ENCODE results near the gene AP4B1.

The AP4B1 gene

DNA sequence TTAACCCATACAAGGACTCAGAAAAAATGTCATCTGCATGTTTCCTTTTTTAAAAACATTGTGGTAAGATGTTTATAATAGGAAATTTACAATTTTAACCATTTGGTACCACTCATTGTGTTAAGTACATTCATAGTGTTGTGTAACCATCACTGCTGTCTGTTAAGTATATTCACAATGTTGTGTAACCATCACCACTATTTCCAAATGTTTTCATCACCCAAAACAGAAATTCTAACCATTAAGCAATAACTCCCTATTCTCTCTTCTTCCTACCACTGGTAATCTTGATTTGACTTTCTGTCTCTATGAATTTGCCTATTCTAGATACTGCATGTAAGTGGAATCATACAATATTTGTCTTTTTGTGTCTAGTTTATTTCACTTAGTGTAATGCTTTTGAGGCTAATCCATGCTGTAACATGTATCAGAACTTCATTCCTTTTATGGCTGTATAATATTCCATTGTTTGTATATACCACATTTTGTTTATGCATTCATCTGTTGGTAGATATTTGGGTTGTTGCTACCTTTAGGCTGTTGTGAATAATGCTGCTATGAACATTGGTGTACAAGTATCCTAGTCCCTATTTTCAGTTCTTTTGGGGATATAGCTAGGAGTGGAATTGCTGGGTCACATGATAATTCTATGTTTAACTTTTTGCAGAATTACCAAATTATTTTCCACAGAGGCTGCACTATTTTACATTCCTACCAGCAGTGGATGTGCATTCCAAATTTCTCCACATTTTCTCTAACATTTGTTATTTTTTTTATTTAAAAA is 38.6 kb upstream of the AP4B1 start:
- Histone ChIP-seq H3K9me3 (ENCODE audit: insufficient read depth, low read length) (no peaks in the 10 kb centered on the region), H3K9ac (ENCODE audit: low read length) (no peak overlapping the region), H4K20me1 (ENCODE audit: insufficient read depth, low read length) (peaks cover 13% of the 10 kb centered on the region; the same call in 1 of the 2 replicates), H3K27me3 (ENCODE audit: low read depth, low read length) (no peaks in the 10 kb centered on the region), H3K79me2 (ENCODE audit: low read length) (peaks cover 46% of the 10 kb centered on the region), H3K27ac (ENCODE audit: low read length) (no peak overlapping the region), H3K4me1 (ENCODE audit: low read length) (no peaks in the 10 kb centered on the region), H3K4me2 (ENCODE audit: low read length) (no peak overlapping the region), H3K4me3 (ENCODE audit: low read length) (no peak overlapping the region), H2AFZ (ENCODE audit: low read depth, low read length) (no peak overlapping the region), H3K36me3 (replicated peaks; ENCODE audit: low read depth, low read length) (peaks cover 14% of the 10 kb centered on the region)
- TF ChIP-seq EZH2phosphoT487 (IDR thresholded peaks at IDR 0.05; ENCODE audit: low read depth), result no peak
- TF ChIP-seq, protein P1, sequence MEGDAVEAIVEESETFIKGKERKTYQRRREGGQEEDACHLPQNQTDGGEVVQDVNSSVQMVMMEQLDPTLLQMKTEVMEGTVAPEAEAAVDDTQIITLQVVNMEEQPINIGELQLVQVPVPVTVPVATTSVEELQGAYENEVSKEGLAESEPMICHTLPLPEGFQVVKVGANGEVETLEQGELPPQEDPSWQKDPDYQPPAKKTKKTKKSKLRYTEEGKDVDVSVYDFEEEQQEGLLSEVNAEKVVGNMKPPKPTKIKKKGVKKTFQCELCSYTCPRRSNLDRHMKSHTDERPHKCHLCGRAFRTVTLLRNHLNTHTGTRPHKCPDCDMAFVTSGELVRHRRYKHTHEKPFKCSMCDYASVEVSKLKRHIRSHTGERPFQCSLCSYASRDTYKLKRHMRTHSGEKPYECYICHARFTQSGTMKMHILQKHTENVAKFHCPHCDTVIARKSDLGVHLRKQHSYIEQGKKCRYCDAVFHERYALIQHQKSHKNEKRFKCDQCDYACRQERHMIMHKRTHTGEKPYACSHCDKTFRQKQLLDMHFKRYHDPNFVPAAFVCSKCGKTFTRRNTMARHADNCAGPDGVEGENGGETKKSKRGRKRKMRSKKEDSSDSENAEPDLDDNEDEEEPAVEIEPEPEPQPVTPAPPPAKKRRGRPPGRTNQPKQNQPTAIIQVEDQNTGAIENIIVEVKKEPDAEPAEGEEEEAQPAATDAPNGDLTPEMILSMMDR (IDR thresholded peaks at IDR 0.05; ENCODE audit: low read depth, low read length), result no peak

DNA sequence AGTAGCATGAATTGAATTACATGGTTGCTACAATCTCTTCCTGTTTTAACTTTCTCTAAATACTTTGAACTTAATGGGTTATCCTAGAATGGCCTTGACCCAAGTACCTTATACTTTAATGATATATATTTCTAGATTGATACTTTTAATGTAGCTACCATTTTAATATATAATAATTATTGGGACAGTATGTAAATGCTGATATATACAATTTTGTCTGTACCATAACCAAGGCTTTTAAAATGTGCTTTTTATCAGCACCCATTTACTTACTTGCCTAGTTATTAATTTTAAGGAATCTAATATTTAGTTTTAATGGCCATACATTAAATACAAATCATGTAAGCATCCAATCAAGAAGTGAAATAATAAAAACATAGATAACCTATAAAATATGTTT is 37.9 kb upstream of the AP4B1 start:
- no peak for TF ChIP-seq EZH2phosphoT487 (IDR thresholded peaks at IDR 0.05; ENCODE audit: low read depth)
- TF ChIP-seq, protein P1 (IDR thresholded peaks at IDR 0.05; ENCODE audit: low read depth, low read length), result no peak
- H3K27ac ChIP-seq (ENCODE audit: low read length), result no peak overlapping the region
- no peak overlapping the region for H3K9ac ChIP-seq (ENCODE audit: low read length)
- H3K4me2 ChIP-seq (ENCODE audit: low read length), result no peak overlapping the region
- peaks cover 13% of the 10 kb centered on the region; the same call in 1 of the 2 replicates for H4K20me1 ChIP-seq (ENCODE audit: insufficient read depth, low read length)
- H3K4me3 ChIP-seq (ENCODE audit: low read length), result no peak overlapping the region
- no peaks in the 10 kb centered on the region for H3K4me1 ChIP-seq (ENCODE audit: low read length)
- H2AFZ ChIP-seq (ENCODE audit: low read depth, low read length), result no peak overlapping the region
- no peaks in the 10 kb centered on the region for H3K27me3 ChIP-seq (ENCODE audit: low read depth, low read length)
- H3K36me3 ChIP-seq (replicated peaks; ENCODE audit: low read depth, low read length), result peaks cover 14% of the 10 kb centered on the region
- peaks cover 53% of the 10 kb centered on the region for H3K79me2 ChIP-seq (ENCODE audit: low read length)
- H3K9me3 ChIP-seq (ENCODE audit: insufficient read depth, low read length), result no peaks in the 10 kb centered on the region

DNA sequence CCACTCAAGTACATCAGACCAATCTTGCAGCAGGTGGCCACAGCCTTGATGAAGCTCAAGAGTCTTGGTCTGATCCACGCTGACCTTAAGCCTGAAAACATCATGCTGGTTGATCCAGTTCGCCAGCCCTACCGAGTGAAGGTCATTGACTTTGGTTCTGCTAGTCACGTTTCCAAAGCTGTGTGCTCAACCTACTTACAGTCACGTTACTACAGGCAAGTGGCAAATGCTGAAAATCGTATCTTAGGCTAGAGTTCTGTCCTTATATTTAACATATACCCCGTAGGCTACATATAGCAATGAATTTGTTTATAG is 36.6 kb upstream of the AP4B1 start:
- Histone ChIP-seq H3K27me3 (ENCODE audit: low read depth, low read length) (no peaks in the 10 kb centered on the region), H4K20me1 (ENCODE audit: insufficient read depth, low read length) (peaks cover 6% of the 10 kb centered on the region), H3K4me1 (ENCODE audit: low read length) (no peaks in the 10 kb centered on the region), H3K36me3 (replicated peaks; ENCODE audit: low read depth, low read length) (peaks cover 14% of the 10 kb centered on the region), H3K79me2 (ENCODE audit: low read length) (peaks cover 53% of the 10 kb centered on the region), H2AFZ (ENCODE audit: low read depth, low read length) (no peak overlapping the region), H3K4me2 (ENCODE audit: low read length) (no peak overlapping the region), H3K9ac (ENCODE audit: low read length) (no peak overlapping the region), H3K27ac (ENCODE audit: low read length) (no peak overlapping the region), H3K4me3 (ENCODE audit: low read length) (no peak overlapping the region), H3K9me3 (ENCODE audit: insufficient read depth, low read length) (no peaks in the 10 kb centered on the region)
- TF ChIP-seq, protein P1 (IDR thresholded peaks at IDR 0.05; ENCODE audit: low read depth, low read length), result no peak
- TF ChIP-seq EZH2phosphoT487 (IDR thresholded peaks at IDR 0.05; ENCODE audit: low read depth), result no peak

DNA sequence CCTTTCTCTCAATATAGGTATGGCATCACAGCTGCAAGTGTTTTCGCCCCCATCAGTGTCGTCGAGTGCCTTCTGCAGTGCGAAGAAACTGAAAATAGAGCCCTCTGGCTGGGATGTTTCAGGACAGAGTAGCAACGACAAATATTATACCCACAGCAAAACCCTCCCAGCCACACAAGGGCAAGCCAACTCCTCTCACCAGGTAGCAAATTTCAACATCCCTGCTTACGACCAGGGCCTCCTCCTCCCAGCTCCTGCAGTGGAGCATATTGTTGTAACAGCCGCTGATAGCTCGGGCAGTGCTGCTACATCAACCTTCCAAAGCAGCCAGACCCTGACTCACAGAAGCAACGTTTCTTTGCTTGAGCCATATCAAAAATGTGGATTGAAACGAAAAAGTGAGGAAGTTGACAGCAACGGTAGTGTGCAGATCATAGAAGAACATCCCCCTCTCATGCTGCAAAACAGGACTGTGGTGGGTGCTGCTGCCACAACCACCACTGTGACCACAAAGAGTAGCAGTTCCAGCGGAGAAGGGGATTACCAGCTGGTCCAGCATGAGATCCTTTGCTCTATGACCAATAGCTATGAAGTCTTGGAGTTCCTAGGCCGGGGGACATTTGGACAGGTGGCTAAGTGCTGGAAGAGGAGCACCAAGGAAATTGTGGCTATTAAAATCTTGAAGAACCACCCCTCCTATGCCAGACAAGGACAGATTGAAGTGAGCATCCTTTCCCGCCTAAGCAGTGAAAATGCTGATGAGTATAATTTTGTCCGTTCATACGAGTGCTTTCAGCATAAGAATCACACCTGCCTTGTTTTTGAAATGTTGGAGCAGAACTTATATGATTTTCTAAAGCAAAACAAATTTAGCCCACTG is 36.0 kb upstream of the AP4B1 start:
- no peak overlapping the region for H2AFZ ChIP-seq (ENCODE audit: low read depth, low read length)
- no peak overlapping the region for H3K27ac ChIP-seq (ENCODE audit: low read length)
- no peak overlapping the region for H3K9ac ChIP-seq (ENCODE audit: low read length)
- no peak overlapping the region for H3K4me2 ChIP-seq (ENCODE audit: low read length)
- H3K9me3 ChIP-seq (ENCODE audit: insufficient read depth, low read length), result no peaks in the 10 kb centered on the region
- no peaks in the 10 kb centered on the region for H3K27me3 ChIP-seq (ENCODE audit: low read depth, low read length)
- TF ChIP-seq, protein P1 (IDR thresholded peaks at IDR 0.05; ENCODE audit: low read depth, low read length), result no peak
- no peak for TF ChIP-seq EZH2phosphoT487 (IDR thresholded peaks at IDR 0.05; ENCODE audit: low read depth)
- H3K36me3 ChIP-seq (replicated peaks; ENCODE audit: low read depth, low read length), result peaks cover 14% of the 10 kb centered on the region
- peaks cover 53% of the 10 kb centered on the region for H3K79me2 ChIP-seq (ENCODE audit: low read length)
- H4K20me1 ChIP-seq (ENCODE audit: insufficient read depth, low read length), result peaks cover 2% of the 10 kb centered on the region; the same call in 1 of the 2 replicates
- H3K4me1 ChIP-seq (ENCODE audit: low read length), result no peaks in the 10 kb centered on the region
- H3K4me3 ChIP-seq (ENCODE audit: low read length), result no peak overlapping the region

Measured in OCI-LY3 (cell line).